HCT116 (cell line): ENCODE measurements around the gene TTYH3. TPM values are rescaled to one million over a fixed set of nuclear protein-coding genes. Genes with fewer than 3 reads are reported as not detected.

Experiments used
- ATAC-seq: fragments of 200-7000 bp; cut with Tn5 transposase; 2 replicates; pipeline ENCODE4 v1.9.1; 2020; ENCODE audit warnings: mild to moderate bottlenecking, moderate library complexity
- BruUV-seq: library from RNA; stranded (reverse); fragments of 400-500 nt; replicated peaks from 2 replicates; lab custom pipeline; 2021; lab: Mats Ljungman, UMichigan
- CTCF ChIA-PET: fragments of 300-600 bp; sonication (Branson Sonifier 250); formaldehyde crosslinking; loops from one replicate; lab custom pipeline; 2021; ENCODE audit warnings: antibody characterized with exemption; lab: Charles Lee
- POLR2A ChIA-PET: fragments of 300-600, 350-600 bp; sonication (Branson Sonifier 250); formaldehyde crosslinking; loops from one replicate; lab custom pipeline; 2021; ENCODE audit warnings: antibody characterized with exemption; lab: Charles Lee
- RAD21 ChIA-PET, 2 experiments: fragments of 300-600 bp; sonication (Branson Sonifier 250); formaldehyde crosslinking; loops; one replicate each; lab custom pipeline; 2023; ENCODE audit warnings: low total read pairs in 2 of 2; ENCODE audit not compliant: uncharacterized antibody in 2 of 2, unreplicated experiment in 2 of 2, low non-redundant PET in 1 of 2; lab: Charles Lee
- DNase-seq: peaks from one replicate; pipeline ENCODE4 v3.0.0-alpha.2; 2010; ENCODE audit warnings: low read depth, low spot score
- H2AFZ ChIP-seq: fragments of 200-600 bp; shearing (Covaris generic), sonication (generic); 2 replicates; pipeline ENCODE4 v1.6.1; 2017; ENCODE audit warnings: low read depth, mixed run types, mixed read lengths, antibody characterized with exemption, low read length; ENCODE audit not compliant: poor library complexity, severe bottlenecking
- H3K27ac ChIP-seq: 2 replicates; pipeline ENCODE4 v1.5.1; 2012; ENCODE audit warnings: low read depth, low read length
- H3K27me3 ChIP-seq: fragments of 200-600 bp; sonication (generic); 2 replicates; pipeline ENCODE4 v1.6.1; 2016; ENCODE audit warnings: mixed run types, low read length, mixed read lengths; ENCODE audit not compliant: insufficient read depth
- H3K36me3 ChIP-seq, 2 experiments: fragments of 200-500 bp in 1 of 2; fragments of 200-600 bp in 1 of 2; sonication (Bioruptor generic) in 1 of 2; sonication (generic) in 1 of 2; 2 replicates each; pipeline versions ENCODE4 v1.5.1 to v1.6.1; 2014 to 2016; ENCODE audit warnings: low read length in 2 of 2, inconsistent platforms in 1 of 2, mixed read lengths in 1 of 2, mixed run types in 1 of 2; ENCODE audit not compliant: insufficient read depth in 2 of 2, control insufficient read depth in 1 of 2
- H3K4me1 ChIP-seq, 2 experiments: fragments of 200-600 bp in 1 of 2; sonication (generic) in 1 of 2; 2 replicates each; pipeline versions ENCODE4 v1.5.1 to v1.6.1; 2012 to 2017; ENCODE audit warnings: low read length in 2 of 2, inconsistent platforms in 1 of 2, mild to moderate bottlenecking in 1 of 2, mixed read lengths in 1 of 2, mixed run types in 1 of 2, moderate library complexity in 1 of 2; ENCODE audit not compliant: insufficient read depth in 2 of 2, control insufficient read depth in 1 of 2
- H3K4me2 ChIP-seq: fragments of 200-600 bp; sonication (generic); 2 replicates; pipeline ENCODE4 v1.6.1; 2017; ENCODE audit warnings: mixed run types, low read length, mixed read lengths
- H3K4me3 ChIP-seq, 2 experiments: fragments of 200-600 bp in 1 of 2; sonication (generic) in 1 of 2; replicated peaks in 1 of 2; 2 replicates each; pipeline ENCODE4 v1.5.1; 2011 to 2016; ENCODE audit warnings: low read length in 2 of 2, control low read depth in 1 of 2, low read depth in 1 of 2, mild to moderate bottlenecking in 1 of 2, mixed read lengths in 1 of 2, mixed run types in 1 of 2
- H3K79me2 ChIP-seq: fragments of 200-600 bp; sonication (generic); 2 replicates; pipeline ENCODE4 v1.6.1; 2017; ENCODE audit warnings: mild to moderate bottlenecking, mixed run types, low read length, moderate library complexity, mixed read lengths; ENCODE audit not compliant: insufficient read depth
- H3K9ac ChIP-seq: fragments of 200-600 bp; sonication (generic); 2 replicates; pipeline ENCODE4 v1.6.1; 2016; ENCODE audit warnings: low read length, mixed read lengths
- H3K9me2 ChIP-seq: fragments of 200-600 bp; sonication (generic), shearing (Covaris generic); 2 replicates; pipeline ENCODE4 v1.6.1; 2017; ENCODE audit warnings: mixed run types, mild to moderate bottlenecking, moderate library complexity; ENCODE audit not compliant: insufficient read depth
- H3K9me3 ChIP-seq, 2 experiments: fragments of 200-500 bp in 1 of 2; fragments of 200-600 bp in 1 of 2; sonication (Bioruptor generic) in 1 of 2; sonication (generic) in 1 of 2; 2 replicates each; pipeline ENCODE4 v1.6.1; 2014 to 2017; ENCODE audit warnings: low read length in 2 of 2, mixed read lengths in 2 of 2, inconsistent platforms in 1 of 2, low read depth in 1 of 2, mild to moderate bottlenecking in 1 of 2, mixed run types in 1 of 2, moderate library complexity in 1 of 2; ENCODE audit not compliant: control insufficient read depth in 1 of 2, insufficient read depth in 1 of 2
- H4K20me1 ChIP-seq: fragments of 200-600 bp; sonication (generic), shearing (Covaris generic); 2 replicates; pipeline ENCODE4 v1.6.1; 2017; ENCODE audit warnings: mixed run types, mild to moderate bottlenecking, moderate library complexity; ENCODE audit not compliant: insufficient read depth
- CTCF ChIP-seq, 3 experiments: fragments of 200-600 bp in 1 of 3; sonication (generic) in 1 of 3; IDR thresholded peaks in 2 of 3; conservative IDR thresholded peaks in 1 of 3; 2 replicates each; pipeline ENCODE4 v1.5.1; 2012 to 2017; ENCODE audit warnings: low read depth in 2 of 3, low read length in 2 of 3, antibody characterized with exemption in 1 of 3, borderline replicate concordance in 1 of 3, control low read depth in 1 of 3, mild to moderate bottlenecking in 1 of 3, mixed read lengths in 1 of 3, mixed run types in 1 of 3, moderate library complexity in 1 of 3; ENCODE audit not compliant: insufficient read depth in 1 of 3
- EGR1 ChIP-seq: IDR thresholded peaks from 2 replicates; pipeline ENCODE4 v1.6.1; 2012; ENCODE audit warnings: low read depth
- ELF1 ChIP-seq: IDR thresholded peaks from 2 replicates; pipeline ENCODE4 v1.6.1; 2012; ENCODE audit warnings: low read depth, borderline replicate concordance
- EZH2 ChIP-seq: fragments of 200-600 bp; sonication (generic); IDR thresholded peaks from 2 replicates; pipeline ENCODE4 v1.6.1; 2017; ENCODE audit warnings: antibody characterized with exemption, mixed run types
- EZH2phosphoT487 ChIP-seq: fragments of 200-600 bp; IDR thresholded peaks from 2 replicates; pipeline ENCODE4 v1.6.1; 2018; ENCODE audit warnings: antibody characterized with exemption, borderline replicate concordance
- FOSL1 ChIP-seq: IDR thresholded peaks from 2 replicates; pipeline ENCODE4 v1.6.1; 2012; ENCODE audit warnings: low read depth
- JUND ChIP-seq: IDR thresholded peaks from 2 replicates; pipeline ENCODE4 v1.6.1; 2012
- POLR2AphosphoS5 ChIP-seq: IDR thresholded peaks from 2 replicates; pipeline ENCODE4 v1.6.1; 2011; ENCODE audit warnings: mild to moderate bottlenecking, low read depth, low read length, moderate library complexity
- REST ChIP-seq: IDR thresholded peaks from 2 replicates; pipeline ENCODE4 v1.6.1; 2012; ENCODE audit warnings: low read depth
- SIN3A ChIP-seq: IDR thresholded peaks from 2 replicates; pipeline ENCODE4 v1.6.1; 2012; ENCODE audit warnings: low read depth
- SP1 ChIP-seq: IDR thresholded peaks from 2 replicates; pipeline ENCODE4 v1.6.1; 2012; ENCODE audit warnings: low read depth
- TCF7L2 ChIP-seq: IDR thresholded peaks from 2 replicates; pipeline ENCODE4 v1.7.0; 2011; ENCODE audit warnings: borderline replicate concordance, inconsistent platforms; ENCODE audit not compliant: insufficient read depth, insufficient read length; ENCODE audit errors: extremely low read depth
- YY1 ChIP-seq: IDR thresholded peaks from 2 replicates; pipeline ENCODE4 v1.6.1; 2011; ENCODE audit warnings: low read length, low read depth, moderate library complexity, mild to moderate bottlenecking; ENCODE audit not compliant: insufficient replicate concordance; ENCODE audit errors: extremely low read depth
- ZFX ChIP-seq: fragments of 450-650 bp; IDR thresholded peaks from 2 replicates; pipeline ENCODE4 v1.6.1; 2017
- ZNF274 ChIP-seq: fragments of 200-500 bp; sonication (Bioruptor generic); IDR thresholded peaks from 2 replicates; pipeline ENCODE4 v1.6.1; 2014; ENCODE audit warnings: mild to moderate bottlenecking, low read depth, low read length, inconsistent platforms
- intact Hi-C: fragments of 100-400 bp; cut with micrococcal nuclease; formaldehyde crosslinking; loops from 2 replicates; pipeline ENCODE4 v1.10.0; 2022
- total RNA-seq: library from RNA; stranded (reverse); gene quantifications from one replicate; pipeline ENCODE4 v1.2.1, GENCODE V29; 2021; ENCODE audit not compliant: unreplicated experiment

Gene TTYH3
- total RNA-seq, 1 experiment from 2014 or later = 40.3 TPM

- no peaks in the 10 kb centered on the region for H3K79me2 ChIP-seq
- peaks cover 0 to 4% of the 10 kb centered on the region in 2 experiments; a peak in 1 of 4 replicates for H3K36me3 ChIP-seq
- no peaks in the 10 kb centered on the region for H3K9me2 ChIP-seq
- RAD21 ChIA-PET = no interaction called here
- TF ChIP-seq ZFX = no peak
- no peak for TF ChIP-seq ZNF274
- no peak for TF ChIP-seq TCF7L2
- TF ChIP-seq EZH2 = no peak
- TF ChIP-seq POLR2AphosphoS5 = no peak
- TF ChIP-seq EGR1 = no peak
- TF ChIP-seq REST = no peak
- no peak for TF ChIP-seq SIN3A
- no peak for TF ChIP-seq SP1
- TF ChIP-seq CTCF (IDR thresholded peaks at IDR 0.05 in 2 of 3, conservative IDR thresholded peaks at IDR 0.05 in 1 of 3; ENCODE audit: borderline replicate concordance in 1 of 3, insufficient read depth in 1 of 3, low read depth in 2 of 3, low read length in 2 of 3) = no peak
- TF ChIP-seq JUND = no peak
- TF ChIP-seq EZH2phosphoT487 = no peak
- no peak for TF ChIP-seq FOSL1
- TF ChIP-seq YY1 = no peak
- no peak for TF ChIP-seq ELF1
- TF ChIP-seq, all 23 proteins: peak for 0
- no peak overlapping the region for H3K4me2 ChIP-seq
- no peaks in the 10 kb centered on the region for H3K9me3 ChIP-seq
- CTCF ChIA-PET = no interaction called here
- H2AFZ ChIP-seq = no peak overlapping the region
- no peak overlapping the region for H3K9ac ChIP-seq
- no peak overlapping the region for H3K27ac ChIP-seq
- POLR2A ChIA-PET = no interaction called here
- no peak overlapping the region for H3K4me3 ChIP-seq
- BruUV-seq = no TSS peak
- H3K4me1 ChIP-seq = no peaks in the 10 kb centered on the region
- ATAC-seq (no peak), DNase-seq (no peak)
- no peaks in the 10 kb centered on the region for H3K27me3 ChIP-seq
- no peaks in the 10 kb centered on the region for H4K20me1 ChIP-seq
- intact Hi-C loops = no loop called here
Observed at GRCh38 chr7:2583798-2584580, 47.8 kb upstream of the TTYH3 start.
